Measurements from ENCODE around the gene GRIP1.

The GRIP1 gene

DNA sequence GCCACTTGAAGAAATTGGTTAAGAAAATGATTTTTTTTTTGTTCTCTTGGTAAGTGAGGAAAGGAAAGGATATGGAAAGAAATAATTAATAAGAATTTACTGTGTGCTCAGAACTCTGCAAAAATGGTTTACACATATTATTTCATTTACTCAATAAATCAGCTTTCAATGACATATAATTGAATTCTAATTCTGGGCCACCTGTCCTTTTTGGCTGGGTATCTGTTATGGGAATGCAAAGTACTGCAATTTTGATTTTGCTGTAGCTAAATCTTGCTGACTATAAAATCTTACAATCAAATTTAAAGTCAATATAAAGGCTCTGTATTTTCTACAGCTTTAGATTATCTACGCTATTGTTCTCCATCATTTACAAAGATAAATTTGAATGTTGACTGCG, 147.1 kb downstream of the GRIP1 start:
- Histone ChIP-seq H3K27ac (replicated peaks) (no peak overlapping the region), H3K4me3 (replicated peaks; ENCODE audit: insufficient read depth, low read length) (no peak overlapping the region), H3K27me3 (ENCODE audit: insufficient read depth, poor library complexity, severe bottlenecking) (peaks cover 3% of the 10 kb centered on the region)
- TF ChIP-seq GABPA (IDR thresholded peaks at IDR 0.05; ENCODE audit: low read depth) (no peak), POLR2AphosphoS5 (IDR thresholded peaks at IDR 0.05; ENCODE audit: low read depth) (no peak)
- TF ChIP-seq, protein P1, sequence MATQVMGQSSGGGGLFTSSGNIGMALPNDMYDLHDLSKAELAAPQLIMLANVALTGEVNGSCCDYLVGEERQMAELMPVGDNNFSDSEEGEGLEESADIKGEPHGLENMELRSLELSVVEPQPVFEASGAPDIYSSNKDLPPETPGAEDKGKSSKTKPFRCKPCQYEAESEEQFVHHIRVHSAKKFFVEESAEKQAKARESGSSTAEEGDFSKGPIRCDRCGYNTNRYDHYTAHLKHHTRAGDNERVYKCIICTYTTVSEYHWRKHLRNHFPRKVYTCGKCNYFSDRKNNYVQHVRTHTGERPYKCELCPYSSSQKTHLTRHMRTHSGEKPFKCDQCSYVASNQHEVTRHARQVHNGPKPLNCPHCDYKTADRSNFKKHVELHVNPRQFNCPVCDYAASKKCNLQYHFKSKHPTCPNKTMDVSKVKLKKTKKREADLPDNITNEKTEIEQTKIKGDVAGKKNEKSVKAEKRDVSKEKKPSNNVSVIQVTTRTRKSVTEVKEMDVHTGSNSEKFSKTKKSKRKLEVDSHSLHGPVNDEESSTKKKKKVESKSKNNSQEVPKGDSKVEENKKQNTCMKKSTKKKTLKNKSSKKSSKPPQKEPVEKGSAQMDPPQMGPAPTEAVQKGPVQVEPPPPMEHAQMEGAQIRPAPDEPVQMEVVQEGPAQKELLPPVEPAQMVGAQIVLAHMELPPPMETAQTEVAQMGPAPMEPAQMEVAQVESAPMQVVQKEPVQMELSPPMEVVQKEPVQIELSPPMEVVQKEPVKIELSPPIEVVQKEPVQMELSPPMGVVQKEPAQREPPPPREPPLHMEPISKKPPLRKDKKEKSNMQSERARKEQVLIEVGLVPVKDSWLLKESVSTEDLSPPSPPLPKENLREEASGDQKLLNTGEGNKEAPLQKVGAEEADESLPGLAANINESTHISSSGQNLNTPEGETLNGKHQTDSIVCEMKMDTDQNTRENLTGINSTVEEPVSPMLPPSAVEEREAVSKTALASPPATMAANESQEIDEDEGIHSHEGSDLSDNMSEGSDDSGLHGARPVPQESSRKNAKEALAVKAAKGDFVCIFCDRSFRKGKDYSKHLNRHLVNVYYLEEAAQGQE (IDR thresholded peaks at IDR 0.05; ENCODE audit: insufficient replicate concordance, low read depth), result no peak
- TF ChIP-seq, protein P2, sequence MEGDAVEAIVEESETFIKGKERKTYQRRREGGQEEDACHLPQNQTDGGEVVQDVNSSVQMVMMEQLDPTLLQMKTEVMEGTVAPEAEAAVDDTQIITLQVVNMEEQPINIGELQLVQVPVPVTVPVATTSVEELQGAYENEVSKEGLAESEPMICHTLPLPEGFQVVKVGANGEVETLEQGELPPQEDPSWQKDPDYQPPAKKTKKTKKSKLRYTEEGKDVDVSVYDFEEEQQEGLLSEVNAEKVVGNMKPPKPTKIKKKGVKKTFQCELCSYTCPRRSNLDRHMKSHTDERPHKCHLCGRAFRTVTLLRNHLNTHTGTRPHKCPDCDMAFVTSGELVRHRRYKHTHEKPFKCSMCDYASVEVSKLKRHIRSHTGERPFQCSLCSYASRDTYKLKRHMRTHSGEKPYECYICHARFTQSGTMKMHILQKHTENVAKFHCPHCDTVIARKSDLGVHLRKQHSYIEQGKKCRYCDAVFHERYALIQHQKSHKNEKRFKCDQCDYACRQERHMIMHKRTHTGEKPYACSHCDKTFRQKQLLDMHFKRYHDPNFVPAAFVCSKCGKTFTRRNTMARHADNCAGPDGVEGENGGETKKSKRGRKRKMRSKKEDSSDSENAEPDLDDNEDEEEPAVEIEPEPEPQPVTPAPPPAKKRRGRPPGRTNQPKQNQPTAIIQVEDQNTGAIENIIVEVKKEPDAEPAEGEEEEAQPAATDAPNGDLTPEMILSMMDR (IDR thresholded peaks at IDR 0.05; ENCODE audit: insufficient read depth, low read length), result no peak
- DNase-seq (ENCODE audit: low read depth in 1 of 2, low spot score in 1 of 2), result no peak

DNA sequence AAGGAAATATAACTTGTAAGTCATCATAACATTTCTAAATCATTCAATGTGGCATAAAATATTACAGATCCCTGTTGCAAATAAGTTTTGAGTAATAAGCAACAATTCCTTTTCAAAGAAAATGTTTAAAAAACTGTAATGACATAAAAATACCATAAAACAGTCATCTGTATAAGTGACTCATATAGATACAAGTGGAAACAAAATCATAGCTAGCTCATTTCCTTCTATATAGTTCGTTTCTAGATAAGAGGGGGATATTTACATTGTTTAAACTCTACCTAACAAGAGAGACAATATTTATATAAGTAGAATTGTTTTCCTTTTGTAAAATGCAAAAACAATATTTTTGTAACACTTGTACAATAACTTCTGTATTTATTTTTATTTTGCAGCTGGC, 148.9 kb downstream of the GRIP1 start:
- TF ChIP-seq, protein P2 (IDR thresholded peaks at IDR 0.05; ENCODE audit: insufficient read depth, low read length), result no peak
- no peak for TF ChIP-seq GABPA (IDR thresholded peaks at IDR 0.05; ENCODE audit: low read depth)
- no peak for TF ChIP-seq POLR2AphosphoS5 (IDR thresholded peaks at IDR 0.05; ENCODE audit: low read depth)
- TF ChIP-seq, protein P1 (IDR thresholded peaks at IDR 0.05; ENCODE audit: insufficient replicate concordance, low read depth), result no peak
- no peak for TF ChIP-seq SPI1 (IDR thresholded peaks at IDR 0.05; ENCODE audit: borderline replicate concordance, low read depth)
- DNase-seq (ENCODE audit: low read depth in 1 of 2, low spot score in 1 of 2), result no peak
- no peak overlapping the region for H3K27ac ChIP-seq (replicated peaks)

DNA sequence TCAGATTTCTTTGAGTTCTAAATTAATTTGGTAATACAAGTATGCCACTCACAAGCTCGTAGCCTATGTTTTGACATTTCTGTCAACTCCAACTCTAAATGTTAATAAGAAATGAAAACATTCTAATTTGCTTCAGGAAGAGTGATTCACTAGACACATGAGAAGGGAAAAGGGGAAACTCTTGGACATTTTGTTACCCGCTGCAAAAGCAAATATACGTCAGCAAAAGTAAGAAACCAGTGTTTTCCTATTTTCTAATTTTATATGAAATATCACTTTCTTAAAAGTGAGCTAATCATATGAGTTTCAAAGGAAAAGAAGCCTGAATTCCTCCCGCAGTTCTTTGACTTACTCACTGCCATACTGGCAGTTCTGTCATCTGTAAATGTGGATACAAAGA, 162.3 kb downstream of the GRIP1 start:
- TF ChIP-seq, protein P2 (IDR thresholded peaks at IDR 0.05; ENCODE audit: insufficient read depth, low read length), result no peak
- TF ChIP-seq, protein P1 (IDR thresholded peaks at IDR 0.05; ENCODE audit: insufficient replicate concordance, low read depth), result no peak
- no peak for TF ChIP-seq GABPA (IDR thresholded peaks at IDR 0.05; ENCODE audit: low read depth)
- no peak for TF ChIP-seq SPI1 (IDR thresholded peaks at IDR 0.05; ENCODE audit: borderline replicate concordance, low read depth)
- DNase-seq (ENCODE audit: low read depth in 1 of 2, low spot score in 1 of 2), result no peak

More for the DNA sequence above, 148.9 kb downstream of the GRIP1 start:
- Histone ChIP-seq H3K27me3 (ENCODE audit: insufficient read depth, poor library complexity, severe bottlenecking) (peaks cover 3% of the 10 kb centered on the region), H3K4me3 (replicated peaks; ENCODE audit: insufficient read depth, low read length) (no peak overlapping the region)

More for the DNA sequence above, 162.3 kb downstream of the GRIP1 start:
- Histone ChIP-seq H3K4me3 (replicated peaks; ENCODE audit: insufficient read depth, low read length) (no peak overlapping the region), H3K27me3 (ENCODE audit: insufficient read depth, poor library complexity, severe bottlenecking) (no peaks in the 10 kb centered on the region), H3K27ac (replicated peaks) (no peak overlapping the region)
